SU-DHL-6 (cell line): Measurements from ENCODE around the gene SNX1.
"Not testable (repeated sequence)": the region's sequence is repeated elsewhere in the genome, so short reads cannot be mapped to it uniquely, and the experiment has no call there.

Experiments
- H2AFZ ChIP-seq: fragments of 200-600 bp; sonication (generic); 2 replicates; pipeline ENCODE4 v1.6.1; 2014; ENCODE audit warnings: low read depth, mild to moderate bottlenecking, moderate library complexity, mixed read lengths, antibody characterized with exemption, low read length; ENCODE audit not compliant: severe bottlenecking
- H3F3A ChIP-seq: fragments of 200-600 bp; shearing (Covaris generic); 2 replicates; pipeline ENCODE4 v1.6.0; 2016; ENCODE audit warnings: antibody characterized with exemption, mild to moderate bottlenecking; ENCODE audit not compliant: insufficient read depth
- H3K27ac ChIP-seq: fragments of 200-600 bp; sonication (generic); 2 replicates; pipeline ENCODE4 v1.5.1; 2016; ENCODE audit warnings: low read depth, mild to moderate bottlenecking, low read length, moderate library complexity, mixed read lengths
- H3K27me3 ChIP-seq: fragments of 200-600 bp; sonication (generic), shearing (Covaris generic); 2 replicates; pipeline ENCODE4 v1.6.0; 2014; ENCODE audit warnings: mild to moderate bottlenecking, low read length
- H3K36me3 ChIP-seq: fragments of 200-600 bp; sonication (generic); 2 replicates; pipeline ENCODE4 v1.6.1; 2014; ENCODE audit warnings: mild to moderate bottlenecking, low read length, mixed read lengths
- H3K4me2 ChIP-seq: fragments of 300-600, 200-600 bp; shearing (Covaris generic), sonication (generic); 2 replicates; pipeline ENCODE4 v1.6.0; 2014; ENCODE audit warnings: low read length, low read depth, mild to moderate bottlenecking; ENCODE audit not compliant: poor library complexity, severe bottlenecking
- H3K4me3 ChIP-seq: fragments of 200-600 bp; sonication (generic); 2 replicates; pipeline ENCODE4 v1.5.1; 2014; ENCODE audit warnings: antibody characterized with exemption, low read length, mild to moderate bottlenecking, mixed read lengths; ENCODE audit not compliant: insufficient read depth, poor library complexity, severe bottlenecking
- H3K79me2 ChIP-seq: fragments of 200-600 bp; sonication (generic); 2 replicates; pipeline ENCODE4 v1.6.1; 2014; ENCODE audit warnings: mild to moderate bottlenecking, low read length, moderate library complexity; ENCODE audit not compliant: insufficient read depth
- H3K9ac ChIP-seq: fragments of 200-600 bp; sonication (generic); 2 replicates; pipeline ENCODE4 v1.7.0; 2014; ENCODE audit warnings: mild to moderate bottlenecking, low read length
- H3K9me2 ChIP-seq: fragments of 200-600 bp; sonication (generic); replicated peaks from 2 replicates; pipeline ENCODE4 v1.6.1; 2014; ENCODE audit warnings: low read length; ENCODE audit not compliant: insufficient read depth
- H3K9me3 ChIP-seq: fragments of 200-600 bp; sonication (generic); 2 replicates; pipeline ENCODE4 v1.6.1; 2014; ENCODE audit warnings: low read length, mixed read lengths; ENCODE audit not compliant: insufficient read depth
- H4K20me1 ChIP-seq: fragments of 200-600 bp; sonication (generic); 2 replicates; pipeline ENCODE4 v1.6.1; 2014; ENCODE audit warnings: low read depth, mild to moderate bottlenecking, antibody characterized with exemption, low read length, moderate library complexity, mixed read lengths
- CTCF ChIP-seq: fragments of 200-600 bp; sonication (generic); IDR thresholded peaks from one replicate; pipeline ENCODE4 v1.5.1; 2017; ENCODE audit warnings: antibody characterized with exemption, mild to moderate bottlenecking, low read length, moderate library complexity; ENCODE audit not compliant: insufficient read depth, poor library complexity, severe bottlenecking
- EZH2phosphoT487 ChIP-seq: fragments of 200-600 bp; sonication (generic), shearing (Covaris generic); conservative IDR thresholded peaks from 2 replicates; pipeline ENCODE4 v1.6.1; 2018; ENCODE audit warnings: mild to moderate bottlenecking, antibody characterized with exemption, low read length, moderate library complexity, mixed read lengths

Gene SNX1

GRCh38 chr15:64071931-64072765 is 23.6 kb upstream of the SNX1 start:
- TF ChIP-seq EZH2phosphoT487 (no peak), CTCF (no peak)
- no peak overlapping the region for H3K27ac ChIP-seq
- H3K9ac ChIP-seq: no peak overlapping the region
- peaks cover 20% of the 10 kb centered on the region; the same call in 1 of the 2 replicates for H3K36me3 ChIP-seq
- H3K79me2 ChIP-seq: peaks cover 2% of the 10 kb centered on the region; the same call in 1 of the 2 replicates
- H3K9me2 ChIP-seq: no peaks in the 10 kb centered on the region
- no peak overlapping the region for H3K4me3 ChIP-seq
- no peaks in the 10 kb centered on the region for H3K27me3 ChIP-seq
- H3F3A ChIP-seq: no peaks in the 10 kb centered on the region; the same call in 1 of the 2 replicates
- H3K9me3 ChIP-seq: no peaks in the 10 kb centered on the region
- H3K4me2 ChIP-seq: no peak overlapping the region
- H4K20me1 ChIP-seq: no peaks in the 10 kb centered on the region
- no peak overlapping the region for H2AFZ ChIP-seq

GRCh38 chr15:64072812-64073211 is 23.0 kb upstream of the SNX1 start:
- no peaks in the 10 kb centered on the region for H3K9me2 ChIP-seq
- no peak overlapping the region for H3K9ac ChIP-seq
- no peaks in the 10 kb centered on the region; the same call in 1 of the 2 replicates for H3F3A ChIP-seq
- H3K4me2 ChIP-seq: no peak overlapping the region
- no peaks in the 10 kb centered on the region for H4K20me1 ChIP-seq
- H2AFZ ChIP-seq: no peak overlapping the region
- no peak overlapping the region for H3K27ac ChIP-seq
- peaks cover 8% of the 10 kb centered on the region; the same call in 1 of the 2 replicates for H3K79me2 ChIP-seq
- no peaks in the 10 kb centered on the region for H3K9me3 ChIP-seq
- TF ChIP-seq EZH2phosphoT487: no peak
- no peak for TF ChIP-seq CTCF
- no peaks in the 10 kb centered on the region for H3K27me3 ChIP-seq
- peaks cover 20% of the 10 kb centered on the region; the same call in 1 of the 2 replicates for H3K36me3 ChIP-seq
- H3K4me3 ChIP-seq: no peak overlapping the region

GRCh38 chr15:64073496-64073895 is 22.3 kb upstream of the SNX1 start:
- H3K4me2 ChIP-seq, H3K9me2 ChIP-seq, H3K9ac ChIP-seq, H3K4me3 ChIP-seq, H3K27me3 ChIP-seq, H4K20me1 ChIP-seq, H3K9me3 ChIP-seq, H3F3A ChIP-seq, H2AFZ ChIP-seq, H3K79me2 ChIP-seq, H3K27ac ChIP-seq: not testable (repeated sequence)
- peaks cover 20% of the 10 kb centered on the region; the same call in 1 of the 2 replicates for H3K36me3 ChIP-seq

GRCh38 chr15:64082757-64083156 is 13.0 kb upstream of the SNX1 start:
- H3K79me2 ChIP-seq: peaks cover 26% of the 10 kb centered on the region
- H3K27me3 ChIP-seq: no peaks in the 10 kb centered on the region
- no peaks in the 10 kb centered on the region for H3K9me2 ChIP-seq
- no peaks in the 10 kb centered on the region for H4K20me1 ChIP-seq
- H3K4me2 ChIP-seq: no peak overlapping the region
- H3K27ac ChIP-seq: no peak overlapping the region
- TF ChIP-seq EZH2phosphoT487: no peak
- TF ChIP-seq CTCF: no peak
- H3F3A ChIP-seq: no peaks in the 10 kb centered on the region
- no peak overlapping the region for H3K4me3 ChIP-seq
- no peak overlapping the region for H3K9ac ChIP-seq
- peaks cover 8% of the 10 kb centered on the region for H3K36me3 ChIP-seq
- H3K9me3 ChIP-seq: no peaks in the 10 kb centered on the region
- H2AFZ ChIP-seq: no peak overlapping the region
